ENCODE measurements around the gene GNB1L. TPM values are rescaled to one million over a fixed set of nuclear protein-coding genes. Genes with fewer than 3 reads are reported as not detected.

GNB1L gene
- total and polyA plus RNA-seq, 2 donors (not counting 1 experiment from before 2014, with no cell fraction given) = 6.6 to 12.1 TPM

- Histone ChIP-seq H3K36me3 (replicated peaks in 1 of 2; ENCODE audit: control extremely low read depth in 1 of 2, control insufficient read depth in 1 of 2, extremely low read depth in 1 of 2, insufficient read depth in 2 of 2, low read length in 1 of 2) (no peaks in the 10 kb centered on the region), H3K4me1 (ENCODE audit: control insufficient read depth in 2 of 2, insufficient read depth in 2 of 2, low read length in 2 of 2) (no peaks in the 10 kb centered on the region), H2AFZ (ENCODE audit: insufficient read depth, low read depth, low read length, poor library complexity, severe bottlenecking) (no peak overlapping the region), H3K9me3 (ENCODE audit: control extremely low read depth in 1 of 3, control insufficient read depth in 2 of 3, insufficient read depth in 1 of 3, low read length in 2 of 3) (no peaks in the 10 kb centered on the region), H3K4me2 (replicated peaks; ENCODE audit: low read depth, low read length, poor library complexity, severe bottlenecking) (no peak overlapping the region), H3K4me3 (ENCODE audit: control extremely low read depth in 1 of 5, extremely low read depth in 1 of 5, insufficient read depth in 1 of 5, low read depth in 2 of 5, low read length in 4 of 5) (no peak overlapping the region), H3K9ac (ENCODE audit: low read length) (no peak overlapping the region), H3K27me3 (replicated peaks in 1 of 4; ENCODE audit: control extremely low read depth in 1 of 4, control insufficient read depth in 3 of 4, insufficient read depth in 4 of 4, low read length in 3 of 4) (no peaks in the 10 kb centered on the region), H3K27ac (ENCODE audit: low read length in 2 of 2) (no peak overlapping the region), H4K20me1 (ENCODE audit: control insufficient read depth, insufficient read depth, low read length, poor library complexity, severe bottlenecking) (no peaks in the 10 kb centered on the region), H3K79me2 (ENCODE audit: control insufficient read depth, insufficient read depth, low read length) (peaks cover 3% of the 10 kb centered on the region)
- H3K4me3 Mint-ChIP-seq = no peak overlapping the region
- no peak overlapping the region for H3K27ac Mint-ChIP-seq
- no peaks in the 10 kb centered on the region for H3K4me1 Mint-ChIP-seq
- DNase-seq (no peak), ATAC-seq (ENCODE audit: low read depth) (no peak)
- POLR2A ChIA-PET = no interaction called here
- TF ChIP-seq, protein P1, sequence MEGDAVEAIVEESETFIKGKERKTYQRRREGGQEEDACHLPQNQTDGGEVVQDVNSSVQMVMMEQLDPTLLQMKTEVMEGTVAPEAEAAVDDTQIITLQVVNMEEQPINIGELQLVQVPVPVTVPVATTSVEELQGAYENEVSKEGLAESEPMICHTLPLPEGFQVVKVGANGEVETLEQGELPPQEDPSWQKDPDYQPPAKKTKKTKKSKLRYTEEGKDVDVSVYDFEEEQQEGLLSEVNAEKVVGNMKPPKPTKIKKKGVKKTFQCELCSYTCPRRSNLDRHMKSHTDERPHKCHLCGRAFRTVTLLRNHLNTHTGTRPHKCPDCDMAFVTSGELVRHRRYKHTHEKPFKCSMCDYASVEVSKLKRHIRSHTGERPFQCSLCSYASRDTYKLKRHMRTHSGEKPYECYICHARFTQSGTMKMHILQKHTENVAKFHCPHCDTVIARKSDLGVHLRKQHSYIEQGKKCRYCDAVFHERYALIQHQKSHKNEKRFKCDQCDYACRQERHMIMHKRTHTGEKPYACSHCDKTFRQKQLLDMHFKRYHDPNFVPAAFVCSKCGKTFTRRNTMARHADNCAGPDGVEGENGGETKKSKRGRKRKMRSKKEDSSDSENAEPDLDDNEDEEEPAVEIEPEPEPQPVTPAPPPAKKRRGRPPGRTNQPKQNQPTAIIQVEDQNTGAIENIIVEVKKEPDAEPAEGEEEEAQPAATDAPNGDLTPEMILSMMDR (IDR thresholded peaks at IDR 0.05) = no peak
- TF ChIP-seq EZH2 (IDR thresholded peaks at IDR 0.05; ENCODE audit: borderline replicate concordance, insufficient read depth, low read depth, low read length, poor library complexity, severe bottlenecking) = no peak
- 84% methylated on average over 27 of the region's 27 CpGs for WGBS (ENCODE audit: insufficient coverage)
- intact Hi-C loops (cut with micrococcal nuclease) = no loop called here
- CTCF ChIA-PET = no interaction called here
- no peaks in the 10 kb centered on the region for H3K9me3 Mint-ChIP-seq (ENCODE audit: insufficient read depth)
- H3K27me3 Mint-ChIP-seq = no peaks in the 10 kb centered on the region
These were observed 19.8 kb upstream of the GNB1L start for GRCh38 chr22:19874307-19875060.

GRCh38 chr22:19873960-19874306, 19.3 kb upstream of the GNB1L start:
- intact Hi-C loops (cut with micrococcal nuclease) = no loop called here
- no peak for DNase-seq

More at GRCh38 chr22:19873960-19874306, 19.3 kb upstream of the GNB1L start:
- Histone ChIP-seq H3K79me2 (ENCODE audit: control insufficient read depth, insufficient read depth, low read length) (peaks cover 3% of the 10 kb centered on the region), H3K27ac (ENCODE audit: low read length in 2 of 2) (no peak overlapping the region), H3K4me3 (ENCODE audit: control extremely low read depth in 1 of 5, extremely low read depth in 1 of 5, insufficient read depth in 1 of 5, low read depth in 2 of 5, low read length in 4 of 5) (no peak overlapping the region), H3K27me3 (replicated peaks in 1 of 4; ENCODE audit: control extremely low read depth in 1 of 4, control insufficient read depth in 3 of 4, insufficient read depth in 4 of 4, low read length in 3 of 4) (no peaks in the 10 kb centered on the region), H3K9ac (ENCODE audit: low read length) (no peak overlapping the region), H3K4me1 (ENCODE audit: control insufficient read depth in 2 of 2, insufficient read depth in 2 of 2, low read length in 2 of 2) (no peaks in the 10 kb centered on the region), H3K9me3 (ENCODE audit: control extremely low read depth in 1 of 3, control insufficient read depth in 2 of 3, insufficient read depth in 1 of 3, low read length in 2 of 3) (no peaks in the 10 kb centered on the region), H4K20me1 (ENCODE audit: control insufficient read depth, insufficient read depth, low read length, poor library complexity, severe bottlenecking) (no peaks in the 10 kb centered on the region), H2AFZ (ENCODE audit: insufficient read depth, low read depth, low read length, poor library complexity, severe bottlenecking) (no peak overlapping the region), H3K4me2 (replicated peaks; ENCODE audit: low read depth, low read length, poor library complexity, severe bottlenecking) (no peak overlapping the region), H3K36me3 (replicated peaks in 1 of 2; ENCODE audit: control extremely low read depth in 1 of 2, control insufficient read depth in 1 of 2, extremely low read depth in 1 of 2, insufficient read depth in 2 of 2, low read length in 1 of 2) (no peaks in the 10 kb centered on the region)
- H3K9me3 Mint-ChIP-seq (ENCODE audit: insufficient read depth) = no peaks in the 10 kb centered on the region
- ATAC-seq (ENCODE audit: low read depth) = no peak
- 76% methylated on average over 7 of the region's 7 CpGs for WGBS (ENCODE audit: insufficient coverage)
- H3K4me3 Mint-ChIP-seq = no peak overlapping the region
- no peak overlapping the region for H3K27ac Mint-ChIP-seq
- H3K4me1 Mint-ChIP-seq = no peaks in the 10 kb centered on the region
- ChIA-PET CTCF (no interaction called here), POLR2A (no interaction called here)
- TF ChIP-seq, protein P1 (IDR thresholded peaks at IDR 0.05) = no peak
- no peak for TF ChIP-seq EZH2 (IDR thresholded peaks at IDR 0.05; ENCODE audit: borderline replicate concordance, insufficient read depth, low read depth, low read length, poor library complexity, severe bottlenecking)
- no peaks in the 10 kb centered on the region for H3K27me3 Mint-ChIP-seq

Measured in B cell (primary cell).